ENCODE data around the gene RPS26. TPM values are rescaled to one million over a fixed set of nuclear protein-coding genes. Genes with fewer than 3 reads are reported as not detected.

Gene RPS26
- total and polyA plus RNA-seq, 2 of the 13 experiments (the other 11 are each of a cell fraction or from before 2014, with no cell fraction given) = 150 to 421 TPM

DNA sequence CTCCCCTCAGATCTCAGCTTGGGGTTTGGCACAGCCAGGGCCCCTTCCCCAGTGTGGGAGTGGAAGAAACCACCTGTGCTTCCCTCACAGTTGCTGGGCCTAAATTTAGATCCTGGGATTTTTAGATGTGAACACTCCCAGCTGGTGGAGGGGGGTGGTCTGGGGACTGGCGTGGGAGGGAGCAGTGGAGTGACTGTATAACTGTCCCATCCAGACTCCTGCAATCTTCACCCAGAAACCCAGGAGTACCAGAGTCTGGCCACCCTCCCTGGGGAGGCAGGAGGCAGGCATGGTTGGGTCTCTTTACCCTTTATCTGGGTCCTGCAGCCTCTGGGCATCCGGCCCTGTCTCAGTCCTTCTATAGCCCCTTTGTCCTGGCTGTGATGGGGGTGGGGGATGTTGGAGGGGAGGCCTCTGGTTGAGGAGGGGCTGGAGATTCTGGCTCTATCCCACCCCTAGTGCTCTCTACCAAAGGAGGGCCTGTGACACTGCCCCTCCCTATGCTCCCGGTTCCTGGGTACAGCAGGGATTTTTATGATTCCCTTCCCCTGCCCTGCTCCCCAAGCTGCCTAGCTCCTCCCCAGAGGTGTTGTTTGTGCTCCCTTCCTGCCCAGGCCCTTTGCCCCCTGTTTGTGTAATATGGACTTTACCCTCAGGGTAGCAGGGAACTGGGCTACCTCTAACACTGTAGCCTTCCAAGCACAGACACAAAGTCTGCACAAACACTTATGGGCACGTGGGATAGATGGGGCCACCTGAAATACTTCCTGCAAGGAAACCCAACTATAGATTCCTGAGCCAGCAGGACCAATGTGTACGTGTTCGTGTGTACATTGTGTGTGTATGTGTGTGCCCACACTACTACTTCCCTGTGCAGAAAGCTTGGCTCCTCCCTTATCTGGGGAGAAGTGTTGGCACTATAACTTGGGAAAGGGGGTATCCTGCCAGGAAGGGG lies 40.0 kb downstream of the RPS26 start (continued):
- TF ChIP-seq JDP2 (CRISPR knock-in tag; IDR thresholded peaks at IDR 0.05; ENCODE audit: borderline replicate concordance) (peak; percentile 87; the same call in 1 of the 2 replicates), ZNF44 (CRISPR knock-in tag; IDR thresholded peaks at IDR 0.05) (peak; percentile 92), EEA1 (CRISPR knock-in tag; IDR thresholded peaks at IDR 0.05; ENCODE audit: borderline replicate concordance) (0 out of 2 replicates have a peak, but pooled peaks have one; percentile 55), ZNF674 (CRISPR knock-in tag; IDR thresholded peaks at IDR 0.05; ENCODE audit: low read depth) (0 out of 2 replicates have a peak, but pooled peaks have one; percentile 37), ZNF670 (CRISPR knock-in tag; IDR thresholded peaks at IDR 0.05; ENCODE audit: borderline replicate concordance) (peak; percentile 70; the same call in 1 of the 2 replicates), ZNF781 (CRISPR knock-in tag; IDR thresholded peaks at IDR 0.05; ENCODE audit: borderline replicate concordance, not compliant biosample characterization) (peak; percentile 73), TEAD2 (CRISPR knock-in tag; IDR thresholded peaks at IDR 0.05) (no peak), MTA1 (CRISPR knock-in tag; IDR thresholded peaks at IDR 0.05; ENCODE audit: borderline replicate concordance) (peak; percentile 95), ZBTB8A (CRISPR knock-in tag; IDR thresholded peaks at IDR 0.05; ENCODE audit: borderline replicate concordance, low read depth) (no peak; the same call in 1 of the 2 replicates)
- TF ChIP-seq, protein P1, sequence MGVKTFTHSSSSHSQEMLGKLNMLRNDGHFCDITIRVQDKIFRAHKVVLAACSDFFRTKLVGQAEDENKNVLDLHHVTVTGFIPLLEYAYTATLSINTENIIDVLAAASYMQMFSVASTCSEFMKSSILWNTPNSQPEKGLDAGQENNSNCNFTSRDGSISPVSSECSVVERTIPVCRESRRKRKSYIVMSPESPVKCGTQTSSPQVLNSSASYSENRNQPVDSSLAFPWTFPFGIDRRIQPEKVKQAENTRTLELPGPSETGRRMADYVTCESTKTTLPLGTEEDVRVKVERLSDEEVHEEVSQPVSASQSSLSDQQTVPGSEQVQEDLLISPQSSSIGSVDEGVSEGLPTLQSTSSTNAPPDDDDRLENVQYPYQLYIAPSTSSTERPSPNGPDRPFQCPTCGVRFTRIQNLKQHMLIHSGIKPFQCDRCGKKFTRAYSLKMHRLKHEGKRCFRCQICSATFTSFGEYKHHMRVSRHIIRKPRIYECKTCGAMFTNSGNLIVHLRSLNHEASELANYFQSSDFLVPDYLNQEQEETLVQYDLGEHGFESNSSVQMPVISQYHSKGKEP (CRISPR knock-in tag; IDR thresholded peaks at IDR 0.05) = no peak
- TF ChIP-seq, protein P2, sequence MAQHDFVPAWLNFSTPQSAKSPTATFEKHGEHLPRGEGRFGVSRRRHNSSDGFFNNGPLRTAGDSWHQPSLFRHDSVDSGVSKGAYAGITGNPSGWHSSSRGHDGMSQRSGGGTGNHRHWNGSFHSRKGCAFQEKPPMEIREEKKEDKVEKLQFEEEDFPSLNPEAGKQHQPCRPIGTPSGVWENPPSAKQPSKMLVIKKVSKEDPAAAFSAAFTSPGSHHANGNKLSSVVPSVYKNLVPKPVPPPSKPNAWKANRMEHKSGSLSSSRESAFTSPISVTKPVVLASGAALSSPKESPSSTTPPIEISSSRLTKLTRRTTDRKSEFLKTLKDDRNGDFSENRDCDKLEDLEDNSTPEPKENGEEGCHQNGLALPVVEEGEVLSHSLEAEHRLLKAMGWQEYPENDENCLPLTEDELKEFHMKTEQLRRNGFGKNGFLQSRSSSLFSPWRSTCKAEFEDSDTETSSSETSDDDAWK (CRISPR knock-in tag; IDR thresholded peaks at IDR 0.05) = no peak
- TF ChIP-seq, protein P3, sequence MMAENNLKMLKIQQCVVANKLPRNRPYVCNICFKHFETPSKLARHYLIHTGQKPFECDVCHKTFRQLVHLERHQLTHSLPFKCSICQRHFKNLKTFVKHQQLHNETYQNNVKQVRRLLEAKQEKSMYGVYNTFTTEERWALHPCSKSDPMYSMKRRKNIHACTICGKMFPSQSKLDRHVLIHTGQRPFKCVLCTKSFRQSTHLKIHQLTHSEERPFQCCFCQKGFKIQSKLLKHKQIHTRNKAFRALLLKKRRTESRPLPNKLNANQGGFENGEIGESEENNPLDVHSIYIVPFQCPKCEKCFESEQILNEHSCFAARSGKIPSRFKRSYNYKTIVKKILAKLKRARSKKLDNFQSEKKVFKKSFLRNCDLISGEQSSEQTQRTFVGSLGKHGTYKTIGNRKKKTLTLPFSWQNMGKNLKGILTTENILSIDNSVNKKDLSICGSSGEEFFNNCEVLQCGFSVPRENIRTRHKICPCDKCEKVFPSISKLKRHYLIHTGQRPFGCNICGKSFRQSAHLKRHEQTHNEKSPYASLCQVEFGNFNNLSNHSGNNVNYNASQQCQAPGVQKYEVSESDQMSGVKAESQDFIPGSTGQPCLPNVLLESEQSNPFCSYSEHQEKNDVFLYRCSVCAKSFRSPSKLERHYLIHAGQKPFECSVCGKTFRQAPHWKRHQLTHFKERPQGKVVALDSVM (CRISPR knock-in tag; IDR thresholded peaks at IDR 0.05) = peak; percentile 50; the same call in 1 of the 2 replicates
- TF ChIP-seq, protein P4, sequence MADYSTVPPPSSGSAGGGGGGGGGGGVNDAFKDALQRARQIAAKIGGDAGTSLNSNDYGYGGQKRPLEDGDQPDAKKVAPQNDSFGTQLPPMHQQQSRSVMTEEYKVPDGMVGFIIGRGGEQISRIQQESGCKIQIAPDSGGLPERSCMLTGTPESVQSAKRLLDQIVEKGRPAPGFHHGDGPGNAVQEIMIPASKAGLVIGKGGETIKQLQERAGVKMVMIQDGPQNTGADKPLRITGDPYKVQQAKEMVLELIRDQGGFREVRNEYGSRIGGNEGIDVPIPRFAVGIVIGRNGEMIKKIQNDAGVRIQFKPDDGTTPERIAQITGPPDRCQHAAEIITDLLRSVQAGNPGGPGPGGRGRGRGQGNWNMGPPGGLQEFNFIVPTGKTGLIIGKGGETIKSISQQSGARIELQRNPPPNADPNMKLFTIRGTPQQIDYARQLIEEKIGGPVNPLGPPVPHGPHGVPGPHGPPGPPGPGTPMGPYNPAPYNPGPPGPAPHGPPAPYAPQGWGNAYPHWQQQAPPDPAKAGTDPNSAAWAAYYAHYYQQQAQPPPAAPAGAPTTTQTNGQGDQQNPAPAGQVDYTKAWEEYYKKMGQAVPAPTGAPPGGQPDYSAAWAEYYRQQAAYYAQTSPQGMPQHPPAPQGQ (CRISPR knock-in tag; IDR thresholded peaks at IDR 0.05; ENCODE audit: borderline replicate concordance) = peak; percentile 78; the same call in 1 of the 2 replicates
- TF ChIP-seq, protein P5, sequence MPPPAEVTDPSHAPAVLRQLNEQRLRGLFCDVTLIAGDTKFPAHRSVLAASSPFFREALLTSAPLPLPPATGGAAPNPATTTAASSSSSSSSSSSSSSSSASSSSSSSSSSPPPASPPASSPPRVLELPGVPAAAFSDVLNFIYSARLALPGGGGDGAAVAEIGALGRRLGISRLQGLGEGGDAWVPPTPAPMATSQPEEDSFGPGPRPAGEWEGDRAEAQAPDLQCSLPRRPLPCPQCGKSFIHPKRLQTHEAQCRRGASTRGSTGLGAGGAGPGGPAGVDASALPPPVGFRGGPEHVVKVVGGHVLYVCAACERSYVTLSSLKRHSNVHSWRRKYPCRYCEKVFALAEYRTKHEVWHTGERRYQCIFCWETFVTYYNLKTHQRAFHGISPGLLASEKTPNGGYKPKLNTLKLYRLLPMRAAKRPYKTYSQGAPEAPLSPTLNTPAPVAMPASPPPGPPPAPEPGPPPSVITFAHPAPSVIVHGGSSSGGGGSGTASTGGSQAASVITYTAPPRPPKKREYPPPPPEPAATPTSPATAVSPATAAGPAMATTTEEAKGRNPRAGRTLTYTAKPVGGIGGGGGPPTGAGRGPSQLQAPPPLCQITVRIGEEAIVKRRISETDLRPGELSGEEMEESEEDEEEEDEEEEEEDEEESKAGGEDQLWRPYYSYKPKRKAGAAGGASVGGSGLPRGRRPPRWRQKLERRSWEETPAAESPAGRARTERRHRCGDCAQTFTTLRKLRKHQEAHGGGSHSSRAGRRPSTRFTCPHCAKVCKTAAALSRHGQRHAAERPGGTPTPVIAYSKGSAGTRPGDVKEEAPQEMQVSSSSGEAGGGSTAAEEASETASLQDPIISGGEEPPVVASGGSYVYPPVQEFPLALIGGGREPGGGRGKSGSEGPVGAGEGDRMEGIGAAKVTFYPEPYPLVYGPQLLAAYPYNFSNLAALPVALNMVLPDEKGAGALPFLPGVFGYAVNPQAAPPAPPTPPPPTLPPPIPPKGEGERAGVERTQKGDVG (CRISPR knock-in tag; IDR thresholded peaks at IDR 0.05; ENCODE audit: borderline replicate concordance) = peak; percentile 80; the same call in 1 of the 2 replicates
- TF ChIP-seq, protein P6, sequence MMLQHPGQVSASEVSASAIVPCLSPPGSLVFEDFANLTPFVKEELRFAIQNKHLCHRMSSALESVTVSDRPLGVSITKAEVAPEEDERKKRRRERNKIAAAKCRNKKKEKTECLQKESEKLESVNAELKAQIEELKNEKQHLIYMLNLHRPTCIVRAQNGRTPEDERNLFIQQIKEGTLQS (CRISPR knock-in tag; IDR thresholded peaks at IDR 0.05) = peak; percentile 56; the same call in 1 of the 2 replicates
